ENCODE measurements around the gene ZNF274. TPM values are rescaled to one million over a fixed set of nuclear protein-coding genes. Genes with fewer than 3 reads are reported as not detected.

Gene ZNF274
- total and polyA plus RNA-seq, 12 donors: 13.8 to 27.6 (median 22.9) TPM

DNA sequence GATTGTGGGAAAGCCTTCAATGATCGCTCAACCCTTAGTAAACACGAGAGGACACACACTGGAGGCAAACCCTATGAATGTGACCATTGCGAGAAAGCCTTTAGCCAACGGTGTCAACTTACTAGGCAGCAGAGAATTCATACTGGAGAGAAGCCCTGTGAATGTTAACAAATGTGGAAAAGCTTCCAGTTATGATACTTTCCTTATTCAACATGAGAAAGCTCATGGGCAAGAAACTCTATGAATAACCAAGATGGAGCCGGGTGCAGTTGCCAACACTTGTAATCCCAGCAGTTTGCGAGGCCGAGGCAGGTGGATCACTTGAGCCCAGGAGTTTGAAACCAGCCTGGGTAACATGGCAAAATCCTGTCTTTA lies 80.0 kb downstream of the ZNF274 start:
- no peak for ATAC-seq
- no peaks in the 10 kb centered on the region for H3K27me3 ChIP-seq
- TF ChIP-seq, protein P1, sequence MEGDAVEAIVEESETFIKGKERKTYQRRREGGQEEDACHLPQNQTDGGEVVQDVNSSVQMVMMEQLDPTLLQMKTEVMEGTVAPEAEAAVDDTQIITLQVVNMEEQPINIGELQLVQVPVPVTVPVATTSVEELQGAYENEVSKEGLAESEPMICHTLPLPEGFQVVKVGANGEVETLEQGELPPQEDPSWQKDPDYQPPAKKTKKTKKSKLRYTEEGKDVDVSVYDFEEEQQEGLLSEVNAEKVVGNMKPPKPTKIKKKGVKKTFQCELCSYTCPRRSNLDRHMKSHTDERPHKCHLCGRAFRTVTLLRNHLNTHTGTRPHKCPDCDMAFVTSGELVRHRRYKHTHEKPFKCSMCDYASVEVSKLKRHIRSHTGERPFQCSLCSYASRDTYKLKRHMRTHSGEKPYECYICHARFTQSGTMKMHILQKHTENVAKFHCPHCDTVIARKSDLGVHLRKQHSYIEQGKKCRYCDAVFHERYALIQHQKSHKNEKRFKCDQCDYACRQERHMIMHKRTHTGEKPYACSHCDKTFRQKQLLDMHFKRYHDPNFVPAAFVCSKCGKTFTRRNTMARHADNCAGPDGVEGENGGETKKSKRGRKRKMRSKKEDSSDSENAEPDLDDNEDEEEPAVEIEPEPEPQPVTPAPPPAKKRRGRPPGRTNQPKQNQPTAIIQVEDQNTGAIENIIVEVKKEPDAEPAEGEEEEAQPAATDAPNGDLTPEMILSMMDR (IDR thresholded peaks at IDR 0.05): no peak
- intact Hi-C loops (cut with DNase I): loop anchor here in 6 of 10 donors (5.0 to 10.0 kb wide), 3 partner anchors 58 to 278 kb away; no protein-coding TSS in a partner anchor
- peaks cover 28 to 100% (median 87%) of the 10 kb centered on the region in 9 donors for H3K36me3 ChIP-seq
- WGBS, 2 donors: 99 to 100% methylated on average over 7 of the region's 7 CpGs
- H3K9me3 ChIP-seq: peaks cover 50 to 100% (median 100%) of the 10 kb centered on the region in 11 donors
- no peak overlapping the region for H3K27ac ChIP-seq
- H3K4me1 ChIP-seq: no peaks in the 10 kb centered on the region
- no peak for DNase-seq
- H3K4me3 ChIP-seq: no peak overlapping the region

Other genes with a start within 250 kb of the ZNF274 start
- gene ZNF418, start 247.7 kb upstream of the ZNF274 start, total RNA-seq: 10 to 100 TPM in 9 of 10 donors, 1 to 10 TPM in 1; 8.7 to 16.5 (median 12.0) TPM
- gene ZNF418, start 247.7 kb upstream of the ZNF274 start, polyA plus RNA-seq: 10 to 100 TPM in 1 of 2 donors, 1 to 10 TPM in 1; 3.2 to 10.2 TPM
- gene ZNF256, start 235.4 kb upstream of the ZNF274 start, total RNA-seq: 10 to 100 TPM in 6 of 10 donors, 1 to 10 TPM in 4; 7.5 to 14.9 (median 11.4) TPM
- gene ZNF256, start 235.4 kb upstream of the ZNF274 start, polyA plus RNA-seq: 1 to 10 TPM; 4.9 to 6.3 TPM
- gene C19orf18, start 208.5 kb upstream of the ZNF274 start, total RNA-seq: 1 to 10 TPM; 1.7 to 4.3 (median 2.2) TPM
- gene C19orf18, start 208.5 kb upstream of the ZNF274 start, polyA plus RNA-seq: 10 to 100 TPM in 1 of 2 donors, under 1 TPM in 1; 0.54 to 20.7 TPM
- gene ZNF606, start 180.2 kb upstream of the ZNF274 start, total RNA-seq: 10 to 100 TPM in 8 of 10 donors, 1 to 10 TPM in 2; 9.4 to 19.1 (median 13.4) TPM
- 10 to 100 TPM in 1 of 2 donors, 1 to 10 TPM in 1; 4.5 to 13.5 TPM for gene ZNF606, start 180.2 kb upstream of the ZNF274 start, polyA plus RNA-seq
- under 1 TPM in 1 of 10 donors, not detected in 9; 0.32 TPM for gene ZSCAN1, start 149.0 kb upstream of the ZNF274 start, total RNA-seq
- gene ZSCAN1, start 149.0 kb upstream of the ZNF274 start, polyA plus RNA-seq: under 1 TPM; 0.15 to 0.28 TPM
- 1 to 10 TPM; 2.9 to 5.0 (median 3.9) TPM for gene ZNF135, start 123.8 kb upstream of the ZNF274 start, total RNA-seq
- gene ZNF135, start 123.8 kb upstream of the ZNF274 start, polyA plus RNA-seq: 10 to 100 TPM in 1 of 2 donors, 1 to 10 TPM in 1; 2.5 to 10.1 TPM
- 100 to 1,000 TPM in 1 of 10 donors, 10 to 100 TPM in 9; 59.3 to 101 (median 73.2) TPM for gene ZSCAN18, start 84.8 kb upstream of the ZNF274 start, total RNA-seq
- gene ZSCAN18, start 84.8 kb upstream of the ZNF274 start, polyA plus RNA-seq: 10 to 100 TPM; 56.4 to 67.9 TPM
- gene ZNF329, start 32.3 kb upstream of the ZNF274 start, total RNA-seq: 1 to 10 TPM; 6.5 to 9.7 (median 7.9) TPM
- 1 to 10 TPM; 2.3 to 5.4 TPM for gene ZNF329, start 32.3 kb upstream of the ZNF274 start, polyA plus RNA-seq
- 10 to 100 TPM; 19.2 to 35.0 (median 23.7) TPM for gene ZNF544, start 45.9 kb downstream of the ZNF274 start, total RNA-seq
- 10 to 100 TPM; 20.6 to 20.7 TPM for gene ZNF544, start 45.9 kb downstream of the ZNF274 start, polyA plus RNA-seq
- 1 to 10 TPM; 4.4 to 6.2 (median 5.6) TPM for gene ZNF8, start 95.9 kb downstream of the ZNF274 start, total RNA-seq
- gene ZNF8, start 95.9 kb downstream of the ZNF274 start, polyA plus RNA-seq: 1 to 10 TPM; 1.4 to 4.2 TPM
- gene ERVK3-1, start 122.3 kb downstream of the ZNF274 start, total RNA-seq: 10 to 100 TPM; 14.4 to 28.7 (median 17.7) TPM
- gene ERVK3-1, start 122.3 kb downstream of the ZNF274 start, polyA plus RNA-seq: 10 to 100 TPM; 28.6 to 57.5 TPM
- 1 to 10 TPM; 1.2 to 2.1 (median 1.4) TPM for gene ZSCAN22, start 143.9 kb downstream of the ZNF274 start, total RNA-seq
- gene ZSCAN22, start 143.9 kb downstream of the ZNF274 start, polyA plus RNA-seq: under 1 TPM; 0.80 to 0.87 TPM
- 1 to 10 TPM in 9 of 10 donors, under 1 TPM in 1; 0.80 to 5.5 (median 2.0) TPM for gene A1BG, start 170.4 kb downstream of the ZNF274 start, total RNA-seq
- gene A1BG, start 170.4 kb downstream of the ZNF274 start, polyA plus RNA-seq: 1 to 10 TPM; 9.6 TPM
- gene ZNF497, start 179.7 kb downstream of the ZNF274 start, total RNA-seq: under 1 TPM in 9 of 10 donors, not detected in 1; 0.14 to 0.73 (median 0.30) TPM
- gene ZNF497, start 179.7 kb downstream of the ZNF274 start, polyA plus RNA-seq: under 1 TPM; 0.22 to 0.33 TPM
- under 1 TPM; 0.11 to 0.90 (median 0.41) TPM for gene ZNF837, start 198.0 kb downstream of the ZNF274 start, total RNA-seq
- gene ZNF837, start 198.0 kb downstream of the ZNF274 start, polyA plus RNA-seq: under 1 TPM; 0.36 to 0.88 TPM
- gene RPS5, start 204.2 kb downstream of the ZNF274 start, total RNA-seq: 100 to 1,000 TPM; 360 to 610 (median 413) TPM
- 1,000 to 10,000 TPM in 1 of 2 donors, 100 to 1,000 TPM in 1; 430 to 2,053 TPM for gene RPS5, start 204.2 kb downstream of the ZNF274 start, polyA plus RNA-seq
- not detected for gene RNF225, start 212.6 kb downstream of the ZNF274 start, total RNA-seq
- not detected for gene RNF225, start 212.6 kb downstream of the ZNF274 start, polyA plus RNA-seq
- gene ZNF584, start 225.6 kb downstream of the ZNF274 start, total RNA-seq: 10 to 100 TPM; 12.7 to 20.4 (median 17.6) TPM
- 10 to 100 TPM in 1 of 2 donors, 1 to 10 TPM in 1; 6.5 to 15.9 TPM for gene ZNF584, start 225.6 kb downstream of the ZNF274 start, polyA plus RNA-seq

Measured in heart right ventricle (tissue), 16 donors.